Measurements from ENCODE around the gene KIAA1755. TPM values are rescaled to one million over a fixed set of nuclear protein-coding genes. Genes with fewer than 3 reads are reported as not detected.
A peak's percentile ranks its signal among the peaks of the same experiment; 100 is the strongest.

KIAA1755 gene
- total RNA-seq, 1 experiment from 2014 or later = 0.17 TPM

GRCh38 chr20:38222231-38222922 lies 38.2 kb downstream of the KIAA1755 start:
- Histone ChIP-seq H3K9me3 (ENCODE audit: control insufficient read depth, low read depth, low read length) (no peaks in the 10 kb centered on the region), H3K79me1 (ENCODE audit: insufficient read depth, low read depth, low read length, poor library complexity, severe bottlenecking) (no peaks in the 10 kb centered on the region), H2BK15ac (ENCODE audit: low read depth, low read length) (no peak overlapping the region), H4K8ac (replicated peaks; ENCODE audit: insufficient read length, low read depth, low read length) (no peak overlapping the region), H2BK20ac (ENCODE audit: low read depth, low read length, poor library complexity, severe bottlenecking) (no peak overlapping the region), H3K4ac (ENCODE audit: low read depth, low read length) (no peak overlapping the region), H2BK5ac (ENCODE audit: insufficient read length, low read length) (no peak overlapping the region), H3T11ph (ENCODE audit: low read length) (no peak overlapping the region), H3K4me2 (ENCODE audit: insufficient read depth, insufficient read length, low read length) (no peak overlapping the region), H2BK12ac (ENCODE audit: insufficient read length, low read depth, low read length) (no peak overlapping the region), H3K27ac (ENCODE audit: insufficient read length, low read depth, low read length) (no peak overlapping the region), H3K4me1 (ENCODE audit: insufficient read depth, low read length) (no peaks in the 10 kb centered on the region), H4K5ac (ENCODE audit: insufficient read length, low read depth, low read length) (no peak overlapping the region), H3K9ac (ENCODE audit: extremely low read depth, insufficient read length, low read length) (no peak overlapping the region), H3K18ac (ENCODE audit: insufficient read length, low read depth, low read length) (no peak overlapping the region), H2BK120ac (ENCODE audit: low read depth, low read length, poor library complexity, severe bottlenecking) (no peak overlapping the region), H3K23ac (ENCODE audit: insufficient read length, low read depth, low read length) (no peak overlapping the region), H4K20me1 (ENCODE audit: control insufficient read depth, insufficient read depth, insufficient read length) (no peaks in the 10 kb centered on the region), H3K56ac (ENCODE audit: insufficient read length, low read depth, low read length) (no peak overlapping the region), H3K27me3 (ENCODE audit: insufficient read depth, low read length) (no peaks in the 10 kb centered on the region), H2AK5ac (ENCODE audit: insufficient read length, low read length) (no peak overlapping the region), H3K14ac (ENCODE audit: insufficient read depth, low read length) (no peak overlapping the region), H3K79me2 (ENCODE audit: insufficient read depth, low read length) (no peaks in the 10 kb centered on the region), H2AFZ (ENCODE audit: low read length) (no peak overlapping the region), H4K91ac (ENCODE audit: insufficient read length, low read depth, low read length) (no peak overlapping the region), H3K23me2 (ENCODE audit: insufficient read length, low read depth, low read length, poor library complexity, severe bottlenecking) (no peaks in the 10 kb centered on the region)
- Mint-ChIP-seq H3K9me3 (no peaks in the 10 kb centered on the region; a peak in 1 of 5 replicates), H3K27me3 (ENCODE audit: low read depth) (peaks cover 15% of the 10 kb centered on the region), H3K36me3 (ENCODE audit: insufficient read depth in 1 of 3, low read depth in 3 of 3) (no peaks in the 10 kb centered on the region), H3K27ac (no peak overlapping the region; a peak in 1 of 7 replicates), H3K4me3 (no peak overlapping the region; a peak in 1 of 5 replicates), H3K4me1 (peaks cover 8 to 17% of the 10 kb centered on the region in 2 experiments)
- TF ChIP-seq CTCF (conservative IDR thresholded peaks at IDR 0.05) = peak; percentile 91
- DNase-seq = peak; percentile 81
- WGBS (ENCODE audit: extremely low coverage, insufficient read length, low lambda C conversion rate) = no CpG with 5 or more reads among the region's 12 CpGs

All from H9 (cell line).